ENCODE measurements around the gene ALKBH4. TPM values are rescaled to one million over a fixed set of nuclear protein-coding genes. Genes with fewer than 3 reads are reported as not detected.
A peak's percentile ranks its signal among the peaks of the same experiment; 100 is the strongest.

Gene ALKBH4
- total RNA-seq, 1 experiment from 2014 or later: 26.4 TPM

GRCh38 chr7:102433219-102434038, 31.2 kb downstream of the ALKBH4 start, which contains the start of gene ORAI2:
ORAI2 (plus strand) TSS chr7:102433575; CDS start chr7:102438957, 5,382 bp downstream.
- peaks cover 13% of the 10 kb centered on the region for H3K4me1 ChIP-seq (replicated peaks)
- no peaks in the 10 kb centered on the region for H3K27me3 ChIP-seq (replicated peaks)
- H3K36me3 ChIP-seq: peaks cover 4% of the 10 kb centered on the region
- peak within 1 kb of the TSS; percentile 21; the same call in 1 of the 2 replicates for H3K27ac ChIP-seq
- DNase-seq (ENCODE audit: low read depth in 1 of 2, low spot score in 2 of 2): peak; percentile 39 to 75
- no peaks in the 10 kb centered on the region for H3K9me3 ChIP-seq (replicated peaks)
- H3K4me3 ChIP-seq: peak within 1 kb of the TSS; percentile 67

GRCh38 chr7:102432442-102433218, 32.0 kb downstream of the ALKBH4 start:
- DNase-seq (ENCODE audit: low read depth in 1 of 2, low spot score in 2 of 2): no peak
- H3K4me1 ChIP-seq (replicated peaks): peaks cover 13% of the 10 kb centered on the region
- no peaks in the 10 kb centered on the region for H3K27me3 ChIP-seq (replicated peaks)
- peak overlapping the region; percentile 67 for H3K4me3 ChIP-seq
- H3K27ac ChIP-seq: no peak overlapping the region
- peaks cover 5% of the 10 kb centered on the region for H3K36me3 ChIP-seq
- no peaks in the 10 kb centered on the region for H3K9me3 ChIP-seq (replicated peaks)

- no peak for DNase-seq (ENCODE audit: low read depth in 1 of 2, low spot score in 2 of 2)
Measured at GRCh38 chr7:102431617-102432298, 32.9 kb downstream of the ALKBH4 start.

GRCh38 chr7:102429141-102429899, 35.3 kb downstream of the ALKBH4 start:
- Histone ChIP-seq H3K27me3 (replicated peaks) (no peaks in the 10 kb centered on the region), H3K4me3 (no peak overlapping the region), H3K27ac (no peak overlapping the region), H3K4me1 (replicated peaks) (peaks cover 27% of the 10 kb centered on the region), H3K36me3 (peaks cover 38% of the 10 kb centered on the region), H3K9me3 (replicated peaks) (no peaks in the 10 kb centered on the region)
- DNase-seq (ENCODE audit: low read depth in 1 of 2, low spot score in 2 of 2): no peak

More at GRCh38 chr7:102431617-102432298, 32.9 kb downstream of the ALKBH4 start:
- H3K36me3 ChIP-seq: peaks cover 13% of the 10 kb centered on the region
- H3K27me3 ChIP-seq (replicated peaks): no peaks in the 10 kb centered on the region
- H3K9me3 ChIP-seq (replicated peaks): no peaks in the 10 kb centered on the region
- peaks cover 13% of the 10 kb centered on the region for H3K4me1 ChIP-seq (replicated peaks)
- no peak overlapping the region for H3K4me3 ChIP-seq
- no peak overlapping the region for H3K27ac ChIP-seq

- peaks cover 40% of the 10 kb centered on the region for H3K4me1 ChIP-seq (replicated peaks)
- H3K4me3 ChIP-seq: no peak overlapping the region
- peaks cover 55% of the 10 kb centered on the region for H3K36me3 ChIP-seq
- DNase-seq (ENCODE audit: low read depth in 1 of 2, low spot score in 2 of 2): no peak
- H3K9me3 ChIP-seq (replicated peaks): no peaks in the 10 kb centered on the region
- H3K27ac ChIP-seq: no peak overlapping the region
- H3K27me3 ChIP-seq (replicated peaks): no peaks in the 10 kb centered on the region
Measured at GRCh38 chr7:102427019-102427405, 37.7 kb downstream of the ALKBH4 start.

GRCh38 chr7:102426268-102427018, 38.2 kb downstream of the ALKBH4 start:
- Histone ChIP-seq H3K4me1 (replicated peaks) (peaks cover 43% of the 10 kb centered on the region), H3K9me3 (replicated peaks) (no peaks in the 10 kb centered on the region), H3K36me3 (peaks cover 60% of the 10 kb centered on the region), H3K4me3 (no peak overlapping the region), H3K27me3 (replicated peaks) (no peaks in the 10 kb centered on the region), H3K27ac (no peak overlapping the region)
- no peak for DNase-seq (ENCODE audit: low read depth in 1 of 2, low spot score in 2 of 2)

- H3K27me3 ChIP-seq (replicated peaks): no peaks in the 10 kb centered on the region
- H3K36me3 ChIP-seq: peaks cover 64% of the 10 kb centered on the region
- no peak for DNase-seq (ENCODE audit: low read depth in 1 of 2, low spot score in 2 of 2)
- peaks cover 50% of the 10 kb centered on the region for H3K4me1 ChIP-seq (replicated peaks)
- H3K9me3 ChIP-seq (replicated peaks): no peaks in the 10 kb centered on the region
- no peak overlapping the region for H3K4me3 ChIP-seq
- no peak overlapping the region for H3K27ac ChIP-seq
Measured at GRCh38 chr7:102425639-102426267, 38.9 kb downstream of the ALKBH4 start.

GRCh38 chr7:102424787-102425218, 39.9 kb downstream of the ALKBH4 start:
- Histone ChIP-seq H3K27me3 (replicated peaks) (no peaks in the 10 kb centered on the region), H3K27ac (no peak overlapping the region; the same call in 1 of the 2 replicates), H3K9me3 (replicated peaks) (no peaks in the 10 kb centered on the region), H3K4me3 (no peak overlapping the region), H3K36me3 (peaks cover 66% of the 10 kb centered on the region), H3K4me1 (replicated peaks) (peaks cover 59% of the 10 kb centered on the region)
- no peak for DNase-seq (ENCODE audit: low read depth in 1 of 2, low spot score in 2 of 2)

- H3K4me3 ChIP-seq: no peak overlapping the region
- H3K4me1 ChIP-seq (replicated peaks): peaks cover 66% of the 10 kb centered on the region
- H3K27ac ChIP-seq: peak overlapping the region; percentile 42; the same call in 1 of the 2 replicates
- H3K27me3 ChIP-seq (replicated peaks): no peaks in the 10 kb centered on the region
- H3K36me3 ChIP-seq: peaks cover 72% of the 10 kb centered on the region
- no peaks in the 10 kb centered on the region for H3K9me3 ChIP-seq (replicated peaks)
- DNase-seq (ENCODE audit: low read depth in 1 of 2, low spot score in 2 of 2): peak; percentile 69 to 80
Measured at GRCh38 chr7:102424129-102424551, 40.5 kb downstream of the ALKBH4 start.

GRCh38 chr7:102421706-102422240, 42.9 kb downstream of the ALKBH4 start:
- no peak overlapping the region; the same call in 1 of the 2 replicates for H3K27ac ChIP-seq
- H3K27me3 ChIP-seq (replicated peaks): no peaks in the 10 kb centered on the region
- no peak for DNase-seq (ENCODE audit: low read depth in 1 of 2, low spot score in 2 of 2)
- H3K4me3 ChIP-seq: no peak overlapping the region
- H3K9me3 ChIP-seq (replicated peaks): no peaks in the 10 kb centered on the region
- peaks cover 76% of the 10 kb centered on the region for H3K4me1 ChIP-seq (replicated peaks)
- H3K36me3 ChIP-seq: peaks cover 84% of the 10 kb centered on the region

- DNase-seq (ENCODE audit: low read depth in 1 of 2, low spot score in 2 of 2): no peak
- H3K36me3 ChIP-seq: peaks cover 80% of the 10 kb centered on the region
- no peaks in the 10 kb centered on the region for H3K27me3 ChIP-seq (replicated peaks)
- peaks cover 51% of the 10 kb centered on the region for H3K4me1 ChIP-seq (replicated peaks)
- no peak overlapping the region for H3K4me3 ChIP-seq
- 0 out of 2 replicates have a peak overlapping the region, but pooled peaks have one; percentile 16 for H3K27ac ChIP-seq
- no peaks in the 10 kb centered on the region for H3K9me3 ChIP-seq (replicated peaks)
Measured at GRCh38 chr7:102418592-102418991, 46.1 kb downstream of the ALKBH4 start.

GRCh38 chr7:102417105-102417504, 47.6 kb downstream of the ALKBH4 start:
- Histone ChIP-seq H3K4me3 (no peak overlapping the region), H3K36me3 (peaks cover 80% of the 10 kb centered on the region), H3K4me1 (replicated peaks) (peaks cover 38% of the 10 kb centered on the region), H3K27me3 (replicated peaks) (no peaks in the 10 kb centered on the region), H3K9me3 (replicated peaks) (no peaks in the 10 kb centered on the region), H3K27ac (no peak overlapping the region)
- no peak for DNase-seq (ENCODE audit: low read depth in 1 of 2, low spot score in 2 of 2)
